Stimulated activated naive CD8-positive, alpha-beta T cell treated with anti-CD3 and anti-CD28 coated beads, Interleukin-15, amount 100 ng/mL, for 72 hours (primary cell): Measurements from ENCODE around the gene SERPINB3.
A peak's percentile ranks its signal among the peaks of the same experiment; 100 is the strongest.

Experiments
- ATAC-seq: fragments of 150-1000 bp; cut with Tn5 transposase; 2 replicates; pipeline ENCODE4 v1.10.0; 2021; ENCODE audit warnings: mild to moderate bottlenecking, moderate library complexity
- DNase-seq, 2 donors: peaks; one replicate each; pipeline ENCODE4 v3.0.0; 2021 to 2022
- H3K27ac Mint-ChIP-seq, 2 donors: one replicate each; pipeline ENCODE4 v1.8.0; 2022; ENCODE audit warnings: mild to moderate bottlenecking in 2 of 2, mixed read lengths in 2 of 2, moderate library complexity in 2 of 2
- H3K27me3 Mint-ChIP-seq: one replicate; pipeline ENCODE4 v1.8.0; 2022; ENCODE audit warnings: mixed read lengths
- H3K4me1 Mint-ChIP-seq: one replicate; pipeline ENCODE4 v1.8.0; 2022; ENCODE audit warnings: mild to moderate bottlenecking, mixed read lengths
- H3K4me3 Mint-ChIP-seq, 2 donors: one replicate each; pipeline ENCODE4 v1.8.0; 2022; ENCODE audit warnings: mild to moderate bottlenecking in 2 of 2, mixed read lengths in 2 of 2, moderate library complexity in 1 of 2
- H3K9me3 Mint-ChIP-seq, 2 donors: one replicate each; pipeline ENCODE4 v1.8.0; 2022; ENCODE audit warnings: mixed read lengths in 2 of 2

The SERPINB3 gene

GRCh38 chr18:63619661-63620060 lies 42.0 kb downstream of the SERPINB3 start:
- DNase-seq, result no peak
- no peak for ATAC-seq
- no peaks in the 10 kb centered on the region for H3K27me3 Mint-ChIP-seq
- no peaks in the 10 kb centered on the region for H3K4me1 Mint-ChIP-seq
- peaks cover 17 to 25% of the 10 kb centered on the region in 2 donors for H3K9me3 Mint-ChIP-seq
- no peak overlapping the region for H3K27ac Mint-ChIP-seq
- no peak overlapping the region for H3K4me3 Mint-ChIP-seq

GRCh38 chr18:63617915-63618234 lies 43.8 kb downstream of the SERPINB3 start:
- Mint-ChIP-seq H3K9me3 (peaks cover 3 to 14% of the 10 kb centered on the region in 2 donors), H3K27ac (no peak overlapping the region), H3K4me1 (no peaks in the 10 kb centered on the region), H3K4me3 (no peak overlapping the region), H3K27me3 (no peaks in the 10 kb centered on the region)
- ATAC-seq (no peak), DNase-seq (no peak)

GRCh38 chr18:63617049-63617914 lies 44.4 kb downstream of the SERPINB3 start:
- Mint-ChIP-seq H3K27me3 (no peaks in the 10 kb centered on the region), H3K27ac (no peak overlapping the region), H3K4me1 (no peaks in the 10 kb centered on the region), H3K4me3 (no peak overlapping the region), H3K9me3 (peaks cover 0 to 11% of the 10 kb centered on the region in 2 donors)
- ATAC-seq (no peak), DNase-seq (no peak)

- no peaks in the 10 kb centered on the region for H3K9me3 Mint-ChIP-seq
Measured at GRCh38 chr18:63613420-63613819, 48.3 kb downstream of the SERPINB3 start.

GRCh38 chr18:63606526-63606925 lies 55.2 kb downstream of the SERPINB3 start:
- Mint-ChIP-seq H3K4me3 (no peak overlapping the region), H3K27me3 (no peaks in the 10 kb centered on the region), H3K9me3 (no peaks in the 10 kb centered on the region), H3K27ac (no peak overlapping the region), H3K4me1 (no peaks in the 10 kb centered on the region)
- DNase-seq (no peak), ATAC-seq (no peak)

More at GRCh38 chr18:63613420-63613819, 48.3 kb downstream of the SERPINB3 start:
- H3K27me3 Mint-ChIP-seq, result no peaks in the 10 kb centered on the region
- H3K4me3 Mint-ChIP-seq, result no peak overlapping the region
- no peak for DNase-seq
- peak overlapping the region in 1 of 2 donors; percentile 13 for H3K27ac Mint-ChIP-seq
- peak; percentile 12 for ATAC-seq
- H3K4me1 Mint-ChIP-seq, result no peaks in the 10 kb centered on the region
